Inflammatory macrophage treated with lipopolysaccharide for 4 hours (primary cell): ENCODE measurements around the gene PEX6.
"Not testable (repeated sequence)": the region's sequence is repeated elsewhere in the genome, so short reads cannot be mapped to it uniquely, and the experiment has no call there.

Experiments used
- DNase-seq: peaks from one replicate; pipeline ENCODE4 v3.0.0-alpha.2; 2020

PEX6 gene

GRCh38 chr6:42963855-42964605 lies 15.0 kb downstream of the PEX6 start:
- DNase-seq: peak; percentile 49

DNA sequence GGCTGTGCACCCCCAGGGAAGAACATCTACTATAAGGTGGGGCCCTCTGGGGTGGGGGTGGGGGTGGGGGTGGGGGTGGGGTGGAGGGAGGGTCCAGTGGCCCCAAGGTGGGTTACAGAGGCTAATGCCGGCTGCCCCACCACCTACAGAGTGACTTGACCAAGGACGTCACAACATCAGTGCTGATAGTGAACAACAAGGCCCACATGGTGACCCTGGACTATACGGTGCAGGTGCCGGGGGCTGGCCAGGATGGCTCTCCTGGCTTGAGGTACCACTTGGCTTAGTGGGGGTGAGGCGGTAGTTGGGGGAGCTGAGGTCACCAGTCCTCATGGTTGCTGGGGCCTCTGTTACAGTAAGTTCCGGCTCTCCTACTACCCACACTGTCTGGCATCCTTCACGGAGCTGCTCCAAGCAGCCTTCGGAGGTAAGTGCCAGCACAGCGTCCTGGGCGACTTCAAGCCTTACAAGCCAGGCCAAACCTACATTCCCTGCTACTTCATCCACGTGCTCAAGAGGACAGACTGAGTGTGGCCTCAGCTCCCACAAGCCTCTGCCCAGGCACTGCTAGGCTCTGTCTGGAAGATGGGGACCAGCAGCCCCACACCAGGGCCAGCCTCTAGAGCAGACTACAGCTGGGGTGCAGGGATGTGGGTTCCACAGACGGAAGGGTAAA lies 15.7 kb downstream of the PEX6 start:
- DNase-seq: no peak

GRCh38 chr6:42962502-42963178 lies 16.3 kb downstream of the PEX6 start:
- DNase-seq: no peak

DNA sequence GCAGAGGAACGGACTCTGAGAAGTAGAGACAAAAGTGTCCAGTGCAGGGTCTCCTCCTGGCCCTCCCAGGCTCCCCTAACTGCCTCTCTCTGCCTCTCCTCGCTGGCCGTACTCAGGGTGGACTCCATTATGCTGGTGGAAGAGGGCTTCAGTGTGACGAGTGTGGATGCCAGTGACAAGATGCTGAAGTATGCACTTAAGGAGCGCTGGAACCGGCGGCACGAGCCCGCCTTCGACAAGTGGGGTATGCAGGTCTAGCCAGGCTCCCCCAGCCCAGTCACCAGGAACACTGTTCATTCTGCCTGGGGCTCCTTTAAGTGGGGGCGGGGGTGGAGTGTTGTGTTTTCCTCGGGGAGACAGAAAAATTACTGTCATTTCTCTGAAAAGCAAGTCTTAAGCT lies 16.9 kb downstream of the PEX6 start:
- no peak for DNase-seq

DNA sequence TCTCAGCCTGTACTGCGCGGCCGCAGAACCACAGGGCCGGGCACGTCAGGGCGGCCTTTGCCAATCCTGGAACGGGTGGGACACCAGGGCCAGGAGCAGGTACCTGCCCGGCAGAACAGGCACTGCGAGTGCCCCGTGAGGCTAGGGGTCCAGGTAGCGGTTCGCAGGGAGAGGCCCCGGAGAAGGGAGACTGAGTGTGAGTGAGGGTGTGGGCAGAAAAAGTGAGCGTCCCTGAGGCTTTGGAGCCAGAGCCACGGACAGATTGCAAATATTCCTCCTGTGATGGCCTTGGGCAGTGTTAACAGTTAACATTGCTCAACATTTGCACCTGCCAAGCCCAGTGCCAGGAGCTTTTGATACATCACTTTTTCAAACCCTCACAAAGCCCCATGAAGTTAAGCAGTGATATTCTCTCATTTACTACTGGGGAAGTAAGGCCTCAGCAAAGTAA lies 17.9 kb downstream of the PEX6 start:
- no peak for DNase-seq

DNA sequence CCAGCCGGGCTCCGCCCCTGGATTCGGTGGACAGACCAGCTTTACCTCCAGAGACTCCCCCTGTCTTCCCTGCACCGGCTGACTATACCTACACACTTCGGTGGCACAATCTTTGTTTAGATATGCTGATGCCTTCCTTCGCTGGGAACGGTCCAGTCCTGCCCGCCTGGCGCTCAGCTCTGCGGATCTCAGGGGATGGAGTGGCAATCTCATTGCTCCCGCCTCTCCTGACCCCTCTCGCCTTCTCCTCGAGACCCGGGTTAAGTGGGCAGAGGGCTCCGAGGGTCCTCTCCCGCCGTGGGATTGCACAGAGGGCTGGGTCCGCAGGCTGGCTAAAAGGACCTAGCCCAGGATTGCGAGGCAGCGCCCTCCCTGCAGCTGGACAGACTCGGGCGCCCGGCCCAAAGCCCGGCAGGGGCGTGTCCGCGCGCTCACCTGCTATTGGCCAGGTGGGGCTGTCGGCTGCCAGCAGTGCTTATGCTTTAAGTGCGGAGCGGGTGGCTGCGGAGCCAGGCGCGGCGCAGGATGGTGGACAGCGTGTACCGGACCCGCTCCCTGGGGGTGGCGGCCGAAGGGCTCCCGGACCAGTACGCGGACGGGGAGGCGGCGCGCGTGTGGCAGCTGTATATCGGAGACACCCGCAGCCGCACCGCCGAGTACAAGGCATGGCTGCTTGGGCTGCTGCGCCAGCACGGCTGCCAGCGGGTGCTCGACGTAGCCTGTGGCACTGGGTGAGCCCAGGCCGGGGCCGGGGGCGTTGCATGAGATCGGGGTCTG lies 18.6 kb downstream of the PEX6 start, which contains the start of gene GNMT:
TSS of gene GNMT (plus strand) at position 512 of the 777 bp plus-strand sequence. CDS start at position 526, 14 bp downstream.
- DNase-seq: no peak

- DNase-seq: no peak
Observed at GRCh38 chr6:42959917-42960242, 19.1 kb downstream of the PEX6 start.

GRCh38 chr6:42958125-42958524 lies 20.9 kb downstream of the PEX6 start:
- DNase-seq: no peak

GRCh38 chr6:42954405-42954804 lies 24.6 kb downstream of the PEX6 start:
- not testable (repeated sequence) for DNase-seq

- no peak for DNase-seq
Observed at GRCh38 chr6:42952389-42952788, 26.6 kb downstream of the PEX6 start.

GRCh38 chr6:42947950-42948349 lies 31.0 kb downstream of the PEX6 start:
- DNase-seq: no peak

GRCh38 chr6:42942444-42942843 lies 36.5 kb downstream of the PEX6 start:
- DNase-seq: no peak

GRCh38 chr6:42941356-42941755 lies 37.6 kb downstream of the PEX6 start:
- not testable (repeated sequence) for DNase-seq

DNA sequence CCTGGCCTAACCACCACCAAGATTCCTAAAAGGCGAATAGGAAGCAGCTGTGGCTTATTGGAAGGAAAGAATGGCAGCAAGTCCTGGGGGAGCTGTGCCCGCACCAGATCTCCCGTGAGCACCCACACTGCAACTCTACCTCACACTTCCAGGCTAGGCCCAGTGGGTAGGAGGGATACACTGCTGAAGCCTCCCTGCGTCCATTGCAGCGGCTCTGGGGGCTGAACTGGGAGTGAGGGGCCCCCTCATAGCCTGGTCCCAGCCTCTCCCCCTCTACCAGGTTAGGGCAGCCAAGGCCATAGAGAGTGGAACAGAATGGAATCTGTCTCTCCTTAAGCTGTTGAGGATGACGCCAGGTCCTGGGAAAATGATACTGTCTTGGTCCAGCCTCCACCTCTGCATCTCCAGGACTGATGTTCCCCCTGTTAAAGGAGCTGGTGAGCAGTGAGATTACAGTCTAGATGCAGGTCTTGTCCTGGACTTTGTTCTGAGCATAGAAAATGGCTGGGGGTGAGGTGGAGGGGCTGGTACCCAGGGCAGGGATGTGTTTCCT lies 38.4 kb downstream of the PEX6 start:
- DNase-seq: no peak

DNA sequence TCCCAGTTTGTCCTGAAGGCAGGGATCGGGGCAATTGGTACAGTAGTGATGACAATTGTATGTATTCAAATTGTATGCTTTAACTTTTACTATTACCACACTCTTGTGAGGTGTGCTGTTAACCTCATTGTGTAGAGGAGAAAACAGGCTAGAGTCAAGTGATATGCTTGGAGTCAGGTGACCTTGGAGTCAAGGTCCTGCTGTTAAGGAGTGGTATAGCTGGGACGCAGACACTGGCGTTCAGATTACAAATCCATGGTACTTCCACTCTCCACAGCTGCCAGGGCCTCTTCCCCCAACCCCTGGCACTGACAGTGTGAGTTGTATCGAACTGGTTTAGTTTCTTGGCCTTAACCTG lies 39.2 kb downstream of the PEX6 start:
- DNase-seq: no peak

GRCh38 chr6:42938987-42939809 lies 39.8 kb downstream of the PEX6 start:
- no peak for DNase-seq

DNA sequence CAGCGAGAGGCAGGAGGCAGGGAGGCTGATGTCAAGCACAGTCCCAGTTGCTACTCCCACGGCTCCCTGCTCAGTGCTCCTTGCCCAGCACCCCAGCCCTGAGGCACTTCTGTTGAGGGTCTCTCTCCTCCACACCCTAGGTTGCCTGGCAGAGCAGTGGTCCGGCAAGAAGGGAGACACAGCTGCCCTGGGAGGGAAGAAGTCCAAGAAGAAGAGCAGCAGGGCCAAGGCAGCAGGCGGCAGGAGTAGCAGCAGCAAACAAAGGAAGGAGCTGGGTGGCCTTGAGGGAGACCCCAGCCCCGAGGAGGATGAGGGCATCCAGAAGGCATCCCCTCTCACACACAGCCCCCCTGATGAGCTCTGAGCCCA lies 40.6 kb downstream of the PEX6 start:
- DNase-seq: no peak

DNA sequence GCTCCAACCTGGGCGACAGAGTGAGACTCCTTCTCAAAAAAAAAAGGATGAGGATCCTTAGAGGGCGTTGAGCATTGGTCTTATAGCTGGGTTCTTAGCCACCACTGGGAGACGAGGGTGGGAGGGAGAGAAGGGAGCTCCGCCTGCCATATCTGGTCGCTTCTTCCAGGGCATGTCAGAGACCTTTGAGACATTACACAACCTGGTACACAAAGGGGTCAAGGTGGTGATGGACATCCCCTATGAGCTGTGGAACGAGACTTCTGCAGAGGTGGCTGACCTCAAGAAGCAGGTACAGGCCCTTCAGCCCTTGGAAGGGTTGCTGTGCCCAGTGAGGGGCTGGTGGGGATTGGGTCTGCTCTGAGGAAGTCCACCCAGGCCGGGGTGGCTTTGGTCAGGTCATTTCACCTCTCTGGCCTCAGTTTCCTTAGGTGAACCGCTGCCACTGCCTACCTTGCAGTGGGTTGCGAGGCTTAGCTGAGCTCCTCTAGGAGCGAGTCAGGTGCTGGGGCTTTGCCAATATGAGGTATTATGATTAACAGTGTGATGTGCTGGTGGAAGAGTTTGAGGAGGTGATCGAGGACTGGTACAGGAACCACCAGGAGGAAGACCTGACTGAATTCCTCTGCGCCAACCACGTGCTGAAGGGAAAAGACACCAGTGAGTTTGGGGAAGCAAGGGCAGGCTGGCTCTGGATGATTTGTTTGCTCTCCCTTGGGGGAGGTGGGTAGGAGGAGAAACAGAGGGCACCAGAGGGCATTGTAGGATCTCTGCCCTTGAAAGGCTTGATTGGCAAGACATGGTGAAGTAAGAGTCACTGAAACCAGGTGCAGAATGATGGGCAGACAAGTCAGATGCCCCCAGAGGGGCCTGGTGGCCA lies 41.2 kb downstream of the PEX6 start:
- DNase-seq: no peak

- no peak for DNase-seq
Observed at GRCh38 chr6:42936398-42936797, 42.6 kb downstream of the PEX6 start.

DNA sequence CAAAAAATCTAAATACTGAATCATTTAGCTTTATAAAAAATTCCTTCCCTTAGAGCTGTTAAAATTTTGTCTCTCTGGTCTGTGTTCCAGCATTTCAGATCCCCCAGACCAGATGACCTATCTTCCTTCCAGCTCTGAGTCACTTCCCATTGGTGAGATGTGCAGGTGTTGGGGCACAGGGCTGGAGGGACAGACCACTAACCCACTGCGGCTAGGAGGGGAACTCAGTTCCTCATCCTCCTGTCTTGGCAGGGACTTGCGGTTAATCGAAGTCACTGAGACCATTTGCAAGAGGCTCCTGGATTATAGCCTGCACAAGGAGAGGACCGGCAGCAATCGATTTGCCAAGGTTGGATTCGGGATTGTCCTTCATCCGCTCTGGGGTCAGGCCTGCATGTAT lies 43.7 kb downstream of the PEX6 start:
- no peak for DNase-seq

- peak; percentile 76 for DNase-seq
Observed at GRCh38 chr6:42933205-42933604, 45.8 kb downstream of the PEX6 start.
